ENCODE measurements around the gene ZNF333. TPM values are rescaled to one million over a fixed set of nuclear protein-coding genes. Genes with fewer than 3 reads are reported as not detected.

ZNF333 gene
- total RNA-seq, 1 donor from 2014 or later, result 17.5 TPM

DNA sequence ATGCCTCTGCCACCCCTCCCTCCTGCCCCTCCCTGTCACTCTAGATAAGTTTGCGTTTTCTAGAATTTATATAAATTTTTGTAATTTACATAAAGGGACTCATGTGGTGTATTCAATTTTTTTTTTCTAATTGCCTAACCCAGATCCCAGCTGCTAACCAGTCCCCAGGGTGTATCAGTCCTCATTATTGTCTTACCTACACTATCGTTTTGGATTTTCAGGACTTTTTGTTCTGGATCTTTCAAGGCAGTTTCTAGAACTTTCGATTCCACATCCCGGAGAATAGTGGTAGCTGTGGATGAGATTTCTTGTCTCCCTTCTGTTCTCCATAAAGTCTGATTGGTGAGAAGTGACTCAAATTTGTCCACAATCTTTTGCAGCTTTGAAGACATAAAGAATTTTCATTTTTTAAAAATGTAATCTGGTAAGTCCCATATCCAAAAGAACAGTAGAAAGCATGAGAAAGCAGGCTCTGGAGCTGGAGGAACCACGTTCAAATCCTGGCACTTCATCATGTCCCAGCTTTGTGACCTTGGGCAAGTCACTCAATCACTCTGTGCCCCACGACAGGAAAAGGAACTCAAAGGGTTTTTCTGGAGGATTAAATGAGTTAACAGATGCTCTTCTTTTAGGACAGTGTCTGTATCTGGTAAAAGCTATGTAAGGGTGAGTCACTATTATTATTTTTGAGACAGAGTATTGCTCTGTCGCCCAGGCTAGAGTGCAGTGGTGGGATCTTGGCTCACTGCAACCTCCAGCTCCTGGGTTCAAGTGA is 34.9 kb upstream of the ZNF333 start:
- Mint-ChIP-seq H3K36me3 (ENCODE audit: low read depth, unreplicated experiment) (peaks cover 12% of the 10 kb centered on the region), H3K4me3 (ENCODE audit: unreplicated experiment) (no peak overlapping the region), H3K4me1 (ENCODE audit: unreplicated experiment) (no peaks in the 10 kb centered on the region), H3K9me3 (ENCODE audit: unreplicated experiment) (peaks cover 20% of the 10 kb centered on the region), H3K27me3 (ENCODE audit: unreplicated experiment) (peaks cover 3% of the 10 kb centered on the region), H3K27ac (ENCODE audit: unreplicated experiment) (no peak overlapping the region)
- no peak for TF ChIP-seq CTCF (IDR thresholded peaks at IDR 0.05; ENCODE audit: unreplicated experiment)
- DNase-seq (ENCODE audit: low spot score), result no peak

- Mint-ChIP-seq H3K4me1 (ENCODE audit: unreplicated experiment) (no peaks in the 10 kb centered on the region), H3K9me3 (ENCODE audit: unreplicated experiment) (peaks cover 16% of the 10 kb centered on the region), H3K4me3 (ENCODE audit: unreplicated experiment) (peak overlapping the region; percentile 47), H3K36me3 (ENCODE audit: low read depth, unreplicated experiment) (peaks cover 7% of the 10 kb centered on the region), H3K27ac (ENCODE audit: unreplicated experiment) (no peak overlapping the region), H3K27me3 (ENCODE audit: unreplicated experiment) (peaks cover under 1% of the 10 kb centered on the region)
- no peak for TF ChIP-seq CTCF (IDR thresholded peaks at IDR 0.05; ENCODE audit: unreplicated experiment)
- DNase-seq (ENCODE audit: low spot score), result no peak
These were observed 34.1 kb upstream of the ZNF333 start for GRCh38 chr19:14655726-14656125.

GRCh38 chr19:14659874-14660489 is 29.9 kb upstream of the ZNF333 start:
- no peaks in the 10 kb centered on the region for H3K27me3 Mint-ChIP-seq (ENCODE audit: unreplicated experiment)

GRCh38 chr19:14661372-14661924 is 28.4 kb upstream of the ZNF333 start:
- no peak overlapping the region for H3K27ac Mint-ChIP-seq (ENCODE audit: unreplicated experiment)
- no peak overlapping the region for H3K4me3 Mint-ChIP-seq (ENCODE audit: unreplicated experiment)
- H3K36me3 Mint-ChIP-seq (ENCODE audit: low read depth, unreplicated experiment), result no peaks in the 10 kb centered on the region
- DNase-seq (ENCODE audit: low spot score), result no peak
- no peak for TF ChIP-seq CTCF (IDR thresholded peaks at IDR 0.05; ENCODE audit: unreplicated experiment)
- H3K9me3 Mint-ChIP-seq (ENCODE audit: unreplicated experiment), result peaks cover 3% of the 10 kb centered on the region
- H3K4me1 Mint-ChIP-seq (ENCODE audit: unreplicated experiment), result no peaks in the 10 kb centered on the region
- H3K27me3 Mint-ChIP-seq (ENCODE audit: unreplicated experiment), result no peaks in the 10 kb centered on the region

More at GRCh38 chr19:14659874-14660489, 29.9 kb upstream of the ZNF333 start:
- H3K9me3 Mint-ChIP-seq (ENCODE audit: unreplicated experiment), result peaks cover 7% of the 10 kb centered on the region
- no peak overlapping the region for H3K4me3 Mint-ChIP-seq (ENCODE audit: unreplicated experiment)
- no peak for TF ChIP-seq CTCF (IDR thresholded peaks at IDR 0.05; ENCODE audit: unreplicated experiment)
- no peaks in the 10 kb centered on the region for H3K4me1 Mint-ChIP-seq (ENCODE audit: unreplicated experiment)
- peaks cover 3% of the 10 kb centered on the region for H3K36me3 Mint-ChIP-seq (ENCODE audit: low read depth, unreplicated experiment)
- no peak overlapping the region for H3K27ac Mint-ChIP-seq (ENCODE audit: unreplicated experiment)
- no peak for DNase-seq (ENCODE audit: low spot score)

- Mint-ChIP-seq H3K4me1 (ENCODE audit: unreplicated experiment) (no peaks in the 10 kb centered on the region), H3K27me3 (ENCODE audit: unreplicated experiment) (peaks cover 2% of the 10 kb centered on the region), H3K36me3 (ENCODE audit: low read depth, unreplicated experiment) (no peaks in the 10 kb centered on the region), H3K4me3 (ENCODE audit: unreplicated experiment) (no peak overlapping the region), H3K27ac (ENCODE audit: unreplicated experiment) (no peak overlapping the region), H3K9me3 (ENCODE audit: unreplicated experiment) (peaks cover 13% of the 10 kb centered on the region)
- no peak for DNase-seq (ENCODE audit: low spot score)
- no peak for TF ChIP-seq CTCF (IDR thresholded peaks at IDR 0.05; ENCODE audit: unreplicated experiment)
These were observed 19.9 kb upstream of the ZNF333 start for GRCh38 chr19:14669940-14670339.
